K562 (cell line): ENCODE results near the gene IFNA1. TPM values are rescaled to one million over a fixed set of nuclear protein-coding genes. Genes with fewer than 3 reads are reported as not detected.

Experiments used
- ATAC-seq: fragments of 200-7000 bp; cut with Tn5 transposase; 3 replicates; pipeline ENCODE4 v1.9.1; 2020; ENCODE audit warnings: moderate library complexity
- BruUV-seq: library from RNA; stranded (reverse); fragments of 400-500 nt; replicated peaks from 2 replicates; lab custom pipeline; 2021; lab: Mats Ljungman, UMichigan
- CTCF ChIA-PET: fragments of 300-600 bp; formaldehyde crosslinking; extraction: SDS; loops from one replicate; lab custom pipeline; 2021; ENCODE audit warnings: low intra/inter-chr PET ratio; lab: Yijun Ruan, JAX
- POLR2A ChIA-PET: fragments of 300-600, 350-650 bp; sonication (Branson Sonifier 250); formaldehyde crosslinking; extraction: SDS; loops from one replicate; lab custom pipeline; 2021; ENCODE audit warnings: antibody characterized with exemption, inconsistent platforms; lab: Yijun Ruan, JAX
- DNase-seq, 4 experiments: peaks; one replicate each; pipeline versions ENCODE4 v3.0.0 to v3.0.0-alpha.2; 2011 to 2018; ENCODE audit warnings: low spot score in 3 of 4, mixed read lengths in 3 of 4; ENCODE audit errors: extremely low read depth in 1 of 4
- FAIRE-seq: peaks from 2 replicates; lab custom pipeline; 2011; peaks lifted over from hg19 to GRCh38; lab: Jason Lieb, UNC
- H2AFZ ChIP-seq: 2 replicates; pipeline ENCODE4 v1.6.0; 2011; ENCODE audit warnings: low read depth, low read length, control low read depth, inconsistent platforms
- H3K27ac ChIP-seq: fragments of 200-600 bp; 3 replicates; pipeline ENCODE4 v1.8.0; 2011; ENCODE audit warnings: low read depth, mild to moderate bottlenecking, control low read depth, inconsistent platforms, low read length, moderate library complexity, mixed read lengths; ENCODE audit errors: extremely low read depth
- H3K27me3 ChIP-seq, 2 experiments: fragments of 300-600 bp in 1 of 2; 2 replicates in 1 of 2; 3 replicates in 1 of 2; pipeline versions ENCODE4 v1.6.0 to v1.8.0; 2011; ENCODE audit warnings: inconsistent platforms in 2 of 2, low read length in 2 of 2, mild to moderate bottlenecking in 1 of 2, mixed read lengths in 1 of 2, moderate library complexity in 1 of 2; ENCODE audit not compliant: control insufficient read depth in 2 of 2, insufficient read depth in 2 of 2
- H3K36me3 ChIP-seq: fragments of 300-600 bp; 3 replicates; pipeline ENCODE4 v1.8.0; 2011; ENCODE audit warnings: mild to moderate bottlenecking, low read length, inconsistent platforms; ENCODE audit not compliant: control insufficient read depth, insufficient read depth
- H3K4me1 ChIP-seq, 2 experiments: fragments of 200-600 bp in 1 of 2; replicated peaks in 1 of 2; 2 replicates in 1 of 2; 3 replicates in 1 of 2; pipeline versions ENCODE4 v1.5.1 to v1.8.0; 2011; ENCODE audit warnings: inconsistent platforms in 2 of 2, low read length in 2 of 2, mild to moderate bottlenecking in 1 of 2, mixed read lengths in 1 of 2, moderate library complexity in 1 of 2; ENCODE audit not compliant: control insufficient read depth in 2 of 2, insufficient read depth in 2 of 2
- H3K4me2 ChIP-seq: 2 replicates; pipeline ENCODE4 v1.6.1; 2011; ENCODE audit warnings: low read length, control low read depth, inconsistent platforms, mixed read lengths; ENCODE audit not compliant: insufficient read depth
- H3K4me3 ChIP-seq: fragments of 200-600 bp; sonication (generic), shearing (Covaris generic); 2 replicates; pipeline ENCODE4 v1.5.1; 2016; ENCODE audit warnings: control low read depth, inconsistent platforms
- H3K79me2 ChIP-seq: fragments of 200-600 bp; 3 replicates; pipeline ENCODE4 v1.8.0; 2011; ENCODE audit warnings: low read length, inconsistent platforms; ENCODE audit not compliant: control insufficient read depth, insufficient read depth
- H3K9ac ChIP-seq, 2 experiments: 2 replicates each; pipeline versions ENCODE4 v1.6.0 to v1.6.1; 2011; ENCODE audit warnings: low read depth in 2 of 2, low read length in 2 of 2, control low read depth in 1 of 2, inconsistent platforms in 1 of 2, mild to moderate bottlenecking in 1 of 2, mixed read lengths in 1 of 2; ENCODE audit not compliant: insufficient read depth in 1 of 2
- H3K9me1 ChIP-seq: one replicate; pipeline ENCODE4 v1.6.0; 2011; ENCODE audit warnings: inconsistent platforms, mild to moderate bottlenecking, low read length, moderate library complexity; ENCODE audit not compliant: control insufficient read depth, insufficient read depth
- H3K9me3 ChIP-seq: replicated peaks from 2 replicates; pipeline ENCODE4 v1.5.1; 2011; ENCODE audit warnings: low read depth, low read length, inconsistent platforms; ENCODE audit not compliant: control insufficient read depth, insufficient read depth
- H4K20me1 ChIP-seq: replicated peaks from 2 replicates; pipeline ENCODE4 v1.6.1; 2011; ENCODE audit warnings: low read length, inconsistent platforms, mixed read lengths; ENCODE audit not compliant: control insufficient read depth, insufficient read depth
- E2F8 ChIP-seq: fragments of 450-650 bp; IDR thresholded peaks from 2 replicates; pipeline ENCODE4 v1.7.1; 2018; ENCODE audit warnings: mild to moderate bottlenecking, low read depth; ENCODE audit not compliant: partially characterized antibody
- MCM2 ChIP-seq: fragments of 450-650 bp; IDR thresholded peaks from 2 replicates; pipeline ENCODE4 v1.6.1; 2017; ENCODE audit warnings: low read depth, mild to moderate bottlenecking
- RBM14 ChIP-seq: fragments of 200-400 bp; formaldehyde crosslinking; IDR thresholded peaks from 2 replicates; pipeline ENCODE4 v1.6.1; 2018; ENCODE audit warnings: low read depth, mild to moderate bottlenecking, low read length, moderate library complexity, borderline replicate concordance; ENCODE audit not compliant: insufficient read depth
- SAP30 ChIP-seq: fragments of 200-600 bp; sonication (generic); IDR thresholded peaks from 2 replicates; pipeline ENCODE4 v1.6.1; 2012; ENCODE audit warnings: borderline replicate concordance, low read depth, mild to moderate bottlenecking, moderate library complexity, low read length, control low read depth, inconsistent platforms; ENCODE audit not compliant: insufficient read depth, poor library complexity, severe bottlenecking
- SMARCC2 ChIP-seq: fragments of 450-650 bp; IDR thresholded peaks from 2 replicates; pipeline ENCODE4 v1.6.1; 2017; ENCODE audit warnings: antibody characterized with exemption, moderate library complexity, mild to moderate bottlenecking, low read depth
- WGBS: fragments of 100-300 bp; shearing (Covaris generic); methylation state at CpG from one replicate; pipeline ENCODE4 v1.1.6; 2016; ENCODE audit warnings: low coverage, mixed read lengths; ENCODE audit not compliant: insufficient coverage; ENCODE audit errors: missing lambda C conversion rate; 5-methylcytosine and 5-hydroxymethylcytosine counted together
- in situ Hi-C: fragments of 300-500 bp; cut with MboI; formaldehyde crosslinking; loops from 4 replicates; pipeline ENCODE4 v1.15.0; 2018; ENCODE audit warnings: inconsistent platforms, mixed read lengths
- intact Hi-C: fragments of 100-400 bp; cut with micrococcal nuclease; formaldehyde crosslinking; loops from 2 replicates; pipeline ENCODE4 v1.14.2; 2022
- polyA plus RNA-seq, 8 experiments: library from polyadenylated mRNA; depleted of rRNA in 4 of 8; stranded (reverse) in 5 of 8; unstranded in 3 of 8; fragments of >200 nt; fragmentation: Nextera tagmentation in 2 of 8; fragmentation: Illumina TruSeq in 1 of 8; extraction: Ambion mirVana in 2 of 8; extraction: Trizol in 1 of 8; gene quantifications; 2 replicates each; pipeline versions ENCODE4 v1.2.1 to v1.2.3, GENCODE V29; 2011 to 2014; ENCODE audit warnings: inconsistent platforms in 1 of 8, missing spikeins in 1 of 8
- total RNA-seq, 7 experiments: library from RNA; depleted of rRNA in 6 of 7; stranded (reverse); fragments of >200 nt in 6 of 7; fragmentation: Illumina TruSeq in 2 of 7; extraction: Trizol in 2 of 7; gene quantifications; 2 replicates each; pipeline versions ENCODE4 v1.2.1 to v1.2.3, GENCODE V29; 2011 to 2021; ENCODE audit warnings: low replicate concordance in 1 of 7

IFNA1 gene
- total and polyA plus RNA-seq, 9 of the 15 experiments (the other 6 are each of a cell fraction or from before 2014, with no cell fraction given), result not detected

GRCh38 chr9:21465859-21466518 is 25.8 kb downstream of the IFNA1 start (continued):
- TF ChIP-seq E2F8, result no peak
- TF ChIP-seq RBM14, result no peak
- TF ChIP-seq MCM2, result no peak

- no peaks in the 10 kb centered on the region for H3K79me2 ChIP-seq
- H3K27me3 ChIP-seq, result no peaks in the 10 kb centered on the region
- H4K20me1 ChIP-seq, result no peaks in the 10 kb centered on the region
- no peak for DNase-seq
- no peaks in the 10 kb centered on the region for H3K9me1 ChIP-seq
- H3K4me2 ChIP-seq, result no peak overlapping the region
- no peak for ATAC-seq
- no peak overlapping the region for H3K4me3 ChIP-seq
- no peaks in the 10 kb centered on the region for H3K9me3 ChIP-seq
- intact Hi-C loops, result no loop called here
- no CpG with 5 or more reads among the region's 5 CpGs for WGBS
- BruUV-seq, result no TSS peak
- CTCF ChIA-PET, result no interaction called here
- TF ChIP-seq SMARCC2 (no peak), SAP30 (no peak)
- H3K27ac ChIP-seq, result no peak overlapping the region
- POLR2A ChIA-PET, result no interaction called here
- in situ Hi-C loops, result no loop called here
- no peak overlapping the region for H3K9ac ChIP-seq
- no peak overlapping the region for H2AFZ ChIP-seq
- no peaks in the 10 kb centered on the region for H3K4me1 ChIP-seq
- H3K36me3 ChIP-seq, result no peaks in the 10 kb centered on the region
- no peak for FAIRE-seq
These were observed 29.9 kb downstream of the IFNA1 start for GRCh38 chr9:21470126-21470525.
